Liver (tissue), 9 donors: ENCODE measurements around the gene AP5S1. TPM values are rescaled to one million over a fixed set of nuclear protein-coding genes. Genes with fewer than 3 reads are reported as not detected.

Experiments used
- DNase-seq: peaks from one replicate; pipeline ENCODE4 v3.0.0-alpha.2; 2017; ENCODE audit warnings: low spot score
- H3K27ac ChIP-seq, 2 donors: one replicate each; pipeline ENCODE4 v1.7.0; 2013; ENCODE audit warnings: inconsistent platforms in 2 of 2, low read length in 2 of 2, control low read depth in 1 of 2, low read depth in 1 of 2, mild to moderate bottlenecking in 1 of 2
- H3K27me3 ChIP-seq, 4 donors: one replicate each; pipeline versions ENCODE4 v1.6.1 to v1.7.0; 2013; ENCODE audit warnings: low read length in 3 of 4, inconsistent platforms in 1 of 4, mild to moderate bottlenecking in 1 of 4, moderate library complexity in 1 of 4; ENCODE audit not compliant: control insufficient read depth in 4 of 4, insufficient read depth in 4 of 4
- H3K36me3 ChIP-seq, 4 donors: one replicate each; pipeline versions ENCODE4 v1.6.1 to v1.7.0; 2013; ENCODE audit warnings: low read length in 3 of 4, mild to moderate bottlenecking in 3 of 4, low read depth in 1 of 4, moderate library complexity in 1 of 4; ENCODE audit not compliant: control insufficient read depth in 4 of 4, insufficient read depth in 3 of 4
- H3K4me1 ChIP-seq, 4 donors: one replicate each; pipeline versions ENCODE4 v1.6.1 to v1.7.0; 2013; ENCODE audit warnings: low read length in 3 of 4, mild to moderate bottlenecking in 3 of 4, moderate library complexity in 1 of 4; ENCODE audit not compliant: control insufficient read depth in 4 of 4, insufficient read depth in 4 of 4
- H3K4me3 ChIP-seq, 3 donors: one replicate each; pipeline versions ENCODE4 v1.6.1 to v1.7.0; 2013; ENCODE audit warnings: low read length in 3 of 3, control low read depth in 1 of 3, low read depth in 1 of 3, mild to moderate bottlenecking in 1 of 3
- H3K9ac ChIP-seq, 2 donors: one replicate each; pipeline ENCODE4 v1.7.0; 2013; ENCODE audit warnings: low read length in 2 of 2, mild to moderate bottlenecking in 2 of 2, moderate library complexity in 2 of 2, control low read depth in 1 of 2, low read depth in 1 of 2
- H3K9me3 ChIP-seq, 4 donors: one replicate each; pipeline versions ENCODE4 v1.6.1 to v1.7.0; 2013; ENCODE audit warnings: low read length in 3 of 4; ENCODE audit not compliant: control insufficient read depth in 4 of 4
- ATF3 ChIP-seq: IDR thresholded peaks from 2 replicates; pipeline ENCODE4 v1.6.1; 2016; ENCODE audit warnings: antibody characterized with exemption
- FOXA1 ChIP-seq: IDR thresholded peaks from 2 replicates; pipeline ENCODE4 v1.6.1; 2016; ENCODE audit warnings: antibody characterized with exemption
- GABPA ChIP-seq, 2 donors: IDR thresholded peaks in 1 of 2; conservative IDR thresholded peaks in 1 of 2; 2 replicates each; pipeline ENCODE4 v1.6.1; 2016; ENCODE audit warnings: antibody characterized with exemption in 2 of 2, mild to moderate bottlenecking in 1 of 2, moderate library complexity in 1 of 2
- HNF4A ChIP-seq, 2 donors: conservative IDR thresholded peaks; 2 replicates each; pipeline ENCODE4 v1.6.1; 2016; ENCODE audit warnings: antibody characterized with exemption in 2 of 2, mild to moderate bottlenecking in 2 of 2
- HNF4G ChIP-seq: IDR thresholded peaks from 2 replicates; pipeline ENCODE4 v1.6.1; 2016; ENCODE audit warnings: antibody characterized with exemption
- JUND ChIP-seq, 2 donors: IDR thresholded peaks; 2 replicates each; pipeline ENCODE4 v1.6.1; 2016; ENCODE audit warnings: antibody characterized with exemption in 2 of 2
- RXRA ChIP-seq, 2 donors: IDR thresholded peaks; 2 replicates each; pipeline ENCODE4 v1.6.1; 2017 to 2018; ENCODE audit warnings: antibody characterized with exemption in 2 of 2, mild to moderate bottlenecking in 1 of 2
- SP1 ChIP-seq: IDR thresholded peaks from 2 replicates; pipeline ENCODE4 v1.6.1; 2018; ENCODE audit warnings: antibody characterized with exemption, mild to moderate bottlenecking
- YY1 ChIP-seq: IDR thresholded peaks from 2 replicates; pipeline ENCODE4 v1.6.1; 2016; ENCODE audit warnings: antibody characterized with exemption, mild to moderate bottlenecking
- ZBTB33 ChIP-seq: IDR thresholded peaks from 2 replicates; pipeline ENCODE4 v1.6.1; 2016; ENCODE audit warnings: antibody characterized with exemption
- WGBS: extraction: QIAGEN DNeasy Blood & Tissue Kit; methylation state at CpG from one replicate; pipeline ENCODE4 v1.1.7; 2013; 5-methylcytosine and 5-hydroxymethylcytosine counted together
- polyA plus RNA-seq, 2 donors: library from polyadenylated mRNA; stranded (reverse) in 1 of 2; unstranded in 1 of 2; fragments of 200-250 nt in 1 of 2; fragments of >200 nt in 1 of 2; fragmentation: Nextera tagmentation in 1 of 2; extraction: Ambion mirVana in 1 of 2; gene quantifications; one replicate each; pipeline versions ENCODE4 v1.2.1 to v1.2.3, GENCODE V29; 2013 to 2015
- total RNA-seq, 2 donors: library from RNA; depleted of rRNA; stranded (reverse); fragments of >200 nt; gene quantifications; one replicate each; pipeline ENCODE4 v1.2.3, GENCODE V29; 2014
- TF ChIP-seq, protein P1 (sequence below): IDR thresholded peaks from 2 replicates; pipeline ENCODE4 v1.6.1; 2016; ENCODE audit warnings: antibody characterized with exemption
- TF ChIP-seq, protein P2 (sequence below): IDR thresholded peaks from 2 replicates; pipeline ENCODE4 v1.6.1; 2016; ENCODE audit warnings: antibody characterized with exemption, mild to moderate bottlenecking
- donor health status: healthy.
- donor health status: healthy.
- donor health status: healthy.
- donor health status: healthy.
- donor health status: healthy.

Gene AP5S1
- total and polyA plus RNA-seq, 4 donors, result 9.1 to 14.5 (median 11.1) TPM

DNA sequence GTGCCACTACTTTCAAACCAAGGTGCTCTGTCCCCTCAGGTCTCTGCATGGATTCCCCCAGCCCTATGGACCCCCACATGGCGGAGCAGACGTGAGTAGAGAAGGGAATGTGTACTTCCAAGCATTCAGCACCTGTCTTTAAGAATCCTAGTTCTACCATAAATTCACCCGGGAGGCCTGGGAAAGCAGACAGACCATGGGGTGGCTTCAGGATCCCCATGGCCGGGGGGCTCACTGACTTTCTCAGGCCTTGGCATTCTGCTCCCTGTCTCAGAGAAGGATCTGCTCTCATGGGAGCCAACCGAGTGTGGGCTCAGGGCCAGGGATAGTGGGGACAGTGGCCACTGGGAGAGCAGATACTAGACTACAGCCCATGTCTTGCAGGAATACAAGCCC, 22.0 kb upstream of the AP5S1 start:
- Histone ChIP-seq H3K9me3 (no peaks in the 10 kb centered on the region), H3K9ac (peak overlapping the region; percentile 21 to 43), H3K36me3 (peaks cover 0 to 4% (median under 1%) of the 10 kb centered on the region in 4 donors), H3K4me3 (no peak overlapping the region), H3K27me3 (no peaks in the 10 kb centered on the region), H3K27ac (peak overlapping the region; percentile 81 to 82), H3K4me1 (peaks cover 12 to 42% (median 29%) of the 10 kb centered on the region in 4 donors)
- DNase-seq, result no peak
- TF ChIP-seq HNF4A (conservative IDR thresholded peaks at IDR 0.05), result peak; percentile 14 to 39
- TF ChIP-seq RXRA (IDR thresholded peaks at IDR 0.05), result peak in 1 of 2 donors; percentile 2
- no peak for TF ChIP-seq GABPA (IDR thresholded peaks at IDR 0.05 in 1 of 2, conservative IDR thresholded peaks at IDR 0.05 in 1 of 2)
- WGBS, result 64% methylated on average over 5 of the region's 5 CpGs

- DNase-seq, result no peak
- peaks cover 12 to 42% (median 30%) of the 10 kb centered on the region in 4 donors for H3K4me1 ChIP-seq
- no peak overlapping the region for H3K4me3 ChIP-seq
- H3K27me3 ChIP-seq, result no peaks in the 10 kb centered on the region
- H3K9me3 ChIP-seq, result no peaks in the 10 kb centered on the region
- peak overlapping the region; percentile 81 to 82 for H3K27ac ChIP-seq
- 65% methylated on average over 3 of the region's 3 CpGs for WGBS
- TF ChIP-seq, protein P1, sequence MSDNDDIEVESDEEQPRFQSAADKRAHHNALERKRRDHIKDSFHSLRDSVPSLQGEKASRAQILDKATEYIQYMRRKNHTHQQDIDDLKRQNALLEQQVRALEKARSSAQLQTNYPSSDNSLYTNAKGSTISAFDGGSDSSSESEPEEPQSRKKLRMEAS, result no peak
- TF ChIP-seq JUND (IDR thresholded peaks at IDR 0.05), result no peak
- no peak for TF ChIP-seq ATF3
- no peak for TF ChIP-seq GABPA (IDR thresholded peaks at IDR 0.05 in 1 of 2, conservative IDR thresholded peaks at IDR 0.05 in 1 of 2)
- no peak for TF ChIP-seq RXRA (IDR thresholded peaks at IDR 0.05)
- TF ChIP-seq HNF4G, result no peak
- no peak for TF ChIP-seq SP1
- no peak for TF ChIP-seq ZBTB33
- TF ChIP-seq, protein P2, sequence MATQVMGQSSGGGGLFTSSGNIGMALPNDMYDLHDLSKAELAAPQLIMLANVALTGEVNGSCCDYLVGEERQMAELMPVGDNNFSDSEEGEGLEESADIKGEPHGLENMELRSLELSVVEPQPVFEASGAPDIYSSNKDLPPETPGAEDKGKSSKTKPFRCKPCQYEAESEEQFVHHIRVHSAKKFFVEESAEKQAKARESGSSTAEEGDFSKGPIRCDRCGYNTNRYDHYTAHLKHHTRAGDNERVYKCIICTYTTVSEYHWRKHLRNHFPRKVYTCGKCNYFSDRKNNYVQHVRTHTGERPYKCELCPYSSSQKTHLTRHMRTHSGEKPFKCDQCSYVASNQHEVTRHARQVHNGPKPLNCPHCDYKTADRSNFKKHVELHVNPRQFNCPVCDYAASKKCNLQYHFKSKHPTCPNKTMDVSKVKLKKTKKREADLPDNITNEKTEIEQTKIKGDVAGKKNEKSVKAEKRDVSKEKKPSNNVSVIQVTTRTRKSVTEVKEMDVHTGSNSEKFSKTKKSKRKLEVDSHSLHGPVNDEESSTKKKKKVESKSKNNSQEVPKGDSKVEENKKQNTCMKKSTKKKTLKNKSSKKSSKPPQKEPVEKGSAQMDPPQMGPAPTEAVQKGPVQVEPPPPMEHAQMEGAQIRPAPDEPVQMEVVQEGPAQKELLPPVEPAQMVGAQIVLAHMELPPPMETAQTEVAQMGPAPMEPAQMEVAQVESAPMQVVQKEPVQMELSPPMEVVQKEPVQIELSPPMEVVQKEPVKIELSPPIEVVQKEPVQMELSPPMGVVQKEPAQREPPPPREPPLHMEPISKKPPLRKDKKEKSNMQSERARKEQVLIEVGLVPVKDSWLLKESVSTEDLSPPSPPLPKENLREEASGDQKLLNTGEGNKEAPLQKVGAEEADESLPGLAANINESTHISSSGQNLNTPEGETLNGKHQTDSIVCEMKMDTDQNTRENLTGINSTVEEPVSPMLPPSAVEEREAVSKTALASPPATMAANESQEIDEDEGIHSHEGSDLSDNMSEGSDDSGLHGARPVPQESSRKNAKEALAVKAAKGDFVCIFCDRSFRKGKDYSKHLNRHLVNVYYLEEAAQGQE, result no peak
- TF ChIP-seq YY1, result no peak
- no peak for TF ChIP-seq FOXA1
- H3K9ac ChIP-seq, result no peak overlapping the region
- peaks cover 0 to 7% (median 3%) of the 10 kb centered on the region in 4 donors for H3K36me3 ChIP-seq
These were observed 21.5 kb upstream of the AP5S1 start for GRCh38 chr20:3798908-3799248.
